Liver (tissue), 9 donors: ENCODE measurements around the gene CENPO. TPM values are rescaled to one million over a fixed set of nuclear protein-coding genes. Genes with fewer than 3 reads are reported as not detected.

Source experiments
- DNase-seq: peaks from one replicate; pipeline ENCODE4 v3.0.0-alpha.2; 2017; ENCODE audit warnings: low spot score
- H3K27ac ChIP-seq, 2 donors: one replicate each; pipeline ENCODE4 v1.7.0; 2013; ENCODE audit warnings: inconsistent platforms in 2 of 2, low read length in 2 of 2, control low read depth in 1 of 2, low read depth in 1 of 2, mild to moderate bottlenecking in 1 of 2
- H3K27me3 ChIP-seq, 4 donors: one replicate each; pipeline versions ENCODE4 v1.6.1 to v1.7.0; 2013; ENCODE audit warnings: low read length in 3 of 4, inconsistent platforms in 1 of 4, mild to moderate bottlenecking in 1 of 4, moderate library complexity in 1 of 4; ENCODE audit not compliant: control insufficient read depth in 4 of 4, insufficient read depth in 4 of 4
- H3K36me3 ChIP-seq, 4 donors: one replicate each; pipeline versions ENCODE4 v1.6.1 to v1.7.0; 2013; ENCODE audit warnings: low read length in 3 of 4, mild to moderate bottlenecking in 3 of 4, low read depth in 1 of 4, moderate library complexity in 1 of 4; ENCODE audit not compliant: control insufficient read depth in 4 of 4, insufficient read depth in 3 of 4
- H3K4me1 ChIP-seq, 4 donors: one replicate each; pipeline versions ENCODE4 v1.6.1 to v1.7.0; 2013; ENCODE audit warnings: low read length in 3 of 4, mild to moderate bottlenecking in 3 of 4, moderate library complexity in 1 of 4; ENCODE audit not compliant: control insufficient read depth in 4 of 4, insufficient read depth in 4 of 4
- H3K4me3 ChIP-seq, 3 donors: one replicate each; pipeline versions ENCODE4 v1.6.1 to v1.7.0; 2013; ENCODE audit warnings: low read length in 3 of 3, control low read depth in 1 of 3, low read depth in 1 of 3, mild to moderate bottlenecking in 1 of 3
- H3K9ac ChIP-seq, 2 donors: one replicate each; pipeline ENCODE4 v1.7.0; 2013; ENCODE audit warnings: low read length in 2 of 2, mild to moderate bottlenecking in 2 of 2, moderate library complexity in 2 of 2, control low read depth in 1 of 2, low read depth in 1 of 2
- H3K9me3 ChIP-seq, 4 donors: one replicate each; pipeline versions ENCODE4 v1.6.1 to v1.7.0; 2013; ENCODE audit warnings: low read length in 3 of 4; ENCODE audit not compliant: control insufficient read depth in 4 of 4
- FOXA1 ChIP-seq: IDR thresholded peaks from 2 replicates; pipeline ENCODE4 v1.6.1; 2016; ENCODE audit warnings: antibody characterized with exemption
- FOXA2 ChIP-seq: IDR thresholded peaks from 2 replicates; pipeline ENCODE4 v1.6.1; 2016; ENCODE audit warnings: antibody characterized with exemption
- HNF4A ChIP-seq, 2 donors: conservative IDR thresholded peaks; 2 replicates each; pipeline ENCODE4 v1.6.1; 2016; ENCODE audit warnings: antibody characterized with exemption in 2 of 2, mild to moderate bottlenecking in 2 of 2
- HNF4G ChIP-seq: IDR thresholded peaks from 2 replicates; pipeline ENCODE4 v1.6.1; 2016; ENCODE audit warnings: antibody characterized with exemption
- JUND ChIP-seq, 2 donors: IDR thresholded peaks; 2 replicates each; pipeline ENCODE4 v1.6.1; 2016; ENCODE audit warnings: antibody characterized with exemption in 2 of 2
- NR2F2 ChIP-seq: IDR thresholded peaks from 2 replicates; pipeline ENCODE4 v1.6.1; 2016; ENCODE audit warnings: antibody characterized with exemption
- RAD21 ChIP-seq, 2 donors: IDR thresholded peaks; 2 replicates each; pipeline ENCODE4 v1.6.1; 2016; ENCODE audit warnings: antibody characterized with exemption in 2 of 2, mild to moderate bottlenecking in 2 of 2
- RXRA ChIP-seq, 2 donors: IDR thresholded peaks; 2 replicates each; pipeline ENCODE4 v1.6.1; 2017 to 2018; ENCODE audit warnings: antibody characterized with exemption in 2 of 2, mild to moderate bottlenecking in 1 of 2
- SP1 ChIP-seq: IDR thresholded peaks from 2 replicates; pipeline ENCODE4 v1.6.1; 2018; ENCODE audit warnings: antibody characterized with exemption, mild to moderate bottlenecking
- TAF1 ChIP-seq: conservative IDR thresholded peaks from 2 replicates; pipeline ENCODE4 v1.6.1; 2016; ENCODE audit warnings: antibody characterized with exemption, mild to moderate bottlenecking
- YY1 ChIP-seq: IDR thresholded peaks from 2 replicates; pipeline ENCODE4 v1.6.1; 2016; ENCODE audit warnings: antibody characterized with exemption, mild to moderate bottlenecking
- WGBS: extraction: QIAGEN DNeasy Blood & Tissue Kit; methylation state at CpG from one replicate; pipeline ENCODE4 v1.1.7; 2013; 5-methylcytosine and 5-hydroxymethylcytosine counted together
- polyA plus RNA-seq, 2 donors: library from polyadenylated mRNA; stranded (reverse) in 1 of 2; unstranded in 1 of 2; fragments of 200-250 nt in 1 of 2; fragments of >200 nt in 1 of 2; fragmentation: Nextera tagmentation in 1 of 2; extraction: Ambion mirVana in 1 of 2; gene quantifications; one replicate each; pipeline versions ENCODE4 v1.2.1 to v1.2.3, GENCODE V29; 2013 to 2015
- total RNA-seq, 2 donors: library from RNA; depleted of rRNA; stranded (reverse); fragments of >200 nt; gene quantifications; one replicate each; pipeline ENCODE4 v1.2.3, GENCODE V29; 2014
- TF ChIP-seq, protein P1 (sequence below): IDR thresholded peaks from 2 replicates; pipeline ENCODE4 v1.6.1; 2016; ENCODE audit warnings: antibody characterized with exemption
- TF ChIP-seq, protein P2 (sequence below): fragments of 150-350 bp; IDR thresholded peaks from 2 replicates; pipeline ENCODE4 v1.5.1; 2017; ENCODE audit warnings: improper control_type of control experiment, low read depth, low read length; ENCODE audit not compliant: missing input control
- TF ChIP-seq, protein P3 (sequence below): IDR thresholded peaks from 2 replicates; pipeline ENCODE4 v1.6.1; 2016; ENCODE audit warnings: antibody characterized with exemption
- TF ChIP-seq, protein P4 (sequence below): IDR thresholded peaks from 2 replicates; pipeline ENCODE4 v1.6.1; 2016; ENCODE audit warnings: antibody characterized with exemption, mild to moderate bottlenecking
- donor health status: healthy.
- donor health status: healthy.
- donor health status: healthy.
- donor health status: healthy.
- donor health status: healthy.

The CENPO gene
- total and polyA plus RNA-seq, 4 donors = 2.2 to 17.8 (median 3.2) TPM

DNA sequence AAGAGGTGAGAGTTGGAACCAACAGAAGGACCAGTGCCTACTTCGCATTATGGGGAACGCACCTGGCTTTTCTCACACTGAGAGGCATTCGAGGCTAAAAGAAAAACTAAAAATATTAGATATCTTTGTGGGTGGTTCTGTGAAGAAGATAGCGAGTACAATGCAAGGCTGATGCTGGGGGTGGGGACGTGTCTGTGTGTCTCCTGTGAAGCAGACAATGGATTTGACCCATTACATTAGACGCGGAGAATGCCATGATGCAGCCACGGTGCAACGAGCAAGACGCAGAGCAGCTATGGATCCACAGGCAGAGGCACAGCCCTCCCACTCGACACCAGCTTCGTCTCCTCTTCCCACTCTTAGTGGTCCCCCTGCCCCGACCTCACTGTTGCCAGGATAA, 65.8 kb downstream of the CENPO start:
- no peak overlapping the region for H3K4me3 ChIP-seq
- no peak overlapping the region for H3K9ac ChIP-seq
- no peaks in the 10 kb centered on the region for H3K27me3 ChIP-seq
- 95% methylated on average over 13 of the region's 13 CpGs for WGBS
- no peak overlapping the region for H3K27ac ChIP-seq
- no peak for TF ChIP-seq RXRA (IDR thresholded peaks at IDR 0.05)
- TF ChIP-seq, protein P1, sequence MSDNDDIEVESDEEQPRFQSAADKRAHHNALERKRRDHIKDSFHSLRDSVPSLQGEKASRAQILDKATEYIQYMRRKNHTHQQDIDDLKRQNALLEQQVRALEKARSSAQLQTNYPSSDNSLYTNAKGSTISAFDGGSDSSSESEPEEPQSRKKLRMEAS = no peak
- no peak for TF ChIP-seq HNF4G
- TF ChIP-seq, protein P2, sequence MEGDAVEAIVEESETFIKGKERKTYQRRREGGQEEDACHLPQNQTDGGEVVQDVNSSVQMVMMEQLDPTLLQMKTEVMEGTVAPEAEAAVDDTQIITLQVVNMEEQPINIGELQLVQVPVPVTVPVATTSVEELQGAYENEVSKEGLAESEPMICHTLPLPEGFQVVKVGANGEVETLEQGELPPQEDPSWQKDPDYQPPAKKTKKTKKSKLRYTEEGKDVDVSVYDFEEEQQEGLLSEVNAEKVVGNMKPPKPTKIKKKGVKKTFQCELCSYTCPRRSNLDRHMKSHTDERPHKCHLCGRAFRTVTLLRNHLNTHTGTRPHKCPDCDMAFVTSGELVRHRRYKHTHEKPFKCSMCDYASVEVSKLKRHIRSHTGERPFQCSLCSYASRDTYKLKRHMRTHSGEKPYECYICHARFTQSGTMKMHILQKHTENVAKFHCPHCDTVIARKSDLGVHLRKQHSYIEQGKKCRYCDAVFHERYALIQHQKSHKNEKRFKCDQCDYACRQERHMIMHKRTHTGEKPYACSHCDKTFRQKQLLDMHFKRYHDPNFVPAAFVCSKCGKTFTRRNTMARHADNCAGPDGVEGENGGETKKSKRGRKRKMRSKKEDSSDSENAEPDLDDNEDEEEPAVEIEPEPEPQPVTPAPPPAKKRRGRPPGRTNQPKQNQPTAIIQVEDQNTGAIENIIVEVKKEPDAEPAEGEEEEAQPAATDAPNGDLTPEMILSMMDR = no peak
- TF ChIP-seq TAF1 = no peak
- no peak for TF ChIP-seq HNF4A (conservative IDR thresholded peaks at IDR 0.05)
- TF ChIP-seq, protein P3, sequence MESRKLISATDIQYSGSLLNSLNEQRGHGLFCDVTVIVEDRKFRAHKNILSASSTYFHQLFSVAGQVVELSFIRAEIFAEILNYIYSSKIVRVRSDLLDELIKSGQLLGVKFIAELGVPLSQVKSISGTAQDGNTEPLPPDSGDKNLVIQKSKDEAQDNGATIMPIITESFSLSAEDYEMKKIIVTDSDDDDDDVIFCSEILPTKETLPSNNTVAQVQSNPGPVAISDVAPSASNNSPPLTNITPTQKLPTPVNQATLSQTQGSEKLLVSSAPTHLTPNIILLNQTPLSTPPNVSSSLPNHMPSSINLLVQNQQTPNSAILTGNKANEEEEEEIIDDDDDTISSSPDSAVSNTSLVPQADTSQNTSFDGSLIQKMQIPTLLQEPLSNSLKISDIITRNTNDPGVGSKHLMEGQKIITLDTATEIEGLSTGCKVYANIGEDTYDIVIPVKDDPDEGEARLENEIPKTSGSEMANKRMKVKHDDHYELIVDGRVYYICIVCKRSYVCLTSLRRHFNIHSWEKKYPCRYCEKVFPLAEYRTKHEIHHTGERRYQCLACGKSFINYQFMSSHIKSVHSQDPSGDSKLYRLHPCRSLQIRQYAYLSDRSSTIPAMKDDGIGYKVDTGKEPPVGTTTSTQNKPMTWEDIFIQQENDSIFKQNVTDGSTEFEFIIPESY = no peak
- TF ChIP-seq NR2F2 = no peak
- no peak for TF ChIP-seq YY1
- no peak for DNase-seq
- no peaks in the 10 kb centered on the region for H3K4me1 ChIP-seq
- no peaks in the 10 kb centered on the region for H3K36me3 ChIP-seq
- no peaks in the 10 kb centered on the region for H3K9me3 ChIP-seq

DNA sequence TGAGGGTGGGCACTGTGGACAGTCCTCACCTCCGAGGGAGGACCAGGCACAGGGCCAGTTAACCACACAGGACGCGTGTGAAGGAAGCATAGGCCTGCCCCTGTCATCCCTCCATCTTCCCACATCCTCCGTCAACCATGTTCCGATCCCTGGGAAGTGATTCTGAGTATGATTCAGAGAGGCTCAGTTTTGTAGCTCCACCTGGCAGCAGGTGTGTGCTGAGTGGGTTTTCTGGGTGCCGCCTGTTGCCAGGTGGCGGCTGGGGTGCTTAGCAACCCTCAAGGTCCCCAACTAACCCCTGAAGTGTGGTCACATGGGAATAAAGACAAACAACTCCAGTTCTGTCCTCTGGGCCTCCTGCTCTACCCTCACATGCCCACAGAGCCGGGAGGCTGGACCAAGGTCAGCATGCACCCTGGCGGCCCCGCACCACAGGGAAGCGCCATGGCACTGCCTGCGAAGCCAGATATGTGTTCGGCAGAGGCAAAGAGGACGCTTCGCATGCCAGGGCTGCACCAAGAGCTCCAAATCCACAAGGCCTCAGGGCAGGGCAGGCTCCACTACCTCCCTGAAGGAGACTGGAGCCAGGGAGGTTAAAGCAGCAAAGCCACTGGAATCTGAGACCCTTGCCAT, 66.9 kb downstream of the CENPO start:
- Histone ChIP-seq H3K4me3 (no peak overlapping the region), H3K4me1 (no peaks in the 10 kb centered on the region), H3K9me3 (no peaks in the 10 kb centered on the region), H3K9ac (no peak overlapping the region), H3K27ac (no peak overlapping the region), H3K36me3 (no peaks in the 10 kb centered on the region), H3K27me3 (no peaks in the 10 kb centered on the region)
- no peak for DNase-seq
- 97% methylated on average over 15 of the region's 15 CpGs for WGBS
- TF ChIP-seq RAD21 (IDR thresholded peaks at IDR 0.05) (no peak), TAF1 (no peak), FOXA2 (no peak), YY1 (no peak), FOXA1 (no peak), SP1 (no peak), RXRA (IDR thresholded peaks at IDR 0.05) (no peak), HNF4A (conservative IDR thresholded peaks at IDR 0.05) (no peak), HNF4G (no peak), JUND (IDR thresholded peaks at IDR 0.05) (no peak)
- TF ChIP-seq, protein P1 = no peak
- TF ChIP-seq, protein P4, sequence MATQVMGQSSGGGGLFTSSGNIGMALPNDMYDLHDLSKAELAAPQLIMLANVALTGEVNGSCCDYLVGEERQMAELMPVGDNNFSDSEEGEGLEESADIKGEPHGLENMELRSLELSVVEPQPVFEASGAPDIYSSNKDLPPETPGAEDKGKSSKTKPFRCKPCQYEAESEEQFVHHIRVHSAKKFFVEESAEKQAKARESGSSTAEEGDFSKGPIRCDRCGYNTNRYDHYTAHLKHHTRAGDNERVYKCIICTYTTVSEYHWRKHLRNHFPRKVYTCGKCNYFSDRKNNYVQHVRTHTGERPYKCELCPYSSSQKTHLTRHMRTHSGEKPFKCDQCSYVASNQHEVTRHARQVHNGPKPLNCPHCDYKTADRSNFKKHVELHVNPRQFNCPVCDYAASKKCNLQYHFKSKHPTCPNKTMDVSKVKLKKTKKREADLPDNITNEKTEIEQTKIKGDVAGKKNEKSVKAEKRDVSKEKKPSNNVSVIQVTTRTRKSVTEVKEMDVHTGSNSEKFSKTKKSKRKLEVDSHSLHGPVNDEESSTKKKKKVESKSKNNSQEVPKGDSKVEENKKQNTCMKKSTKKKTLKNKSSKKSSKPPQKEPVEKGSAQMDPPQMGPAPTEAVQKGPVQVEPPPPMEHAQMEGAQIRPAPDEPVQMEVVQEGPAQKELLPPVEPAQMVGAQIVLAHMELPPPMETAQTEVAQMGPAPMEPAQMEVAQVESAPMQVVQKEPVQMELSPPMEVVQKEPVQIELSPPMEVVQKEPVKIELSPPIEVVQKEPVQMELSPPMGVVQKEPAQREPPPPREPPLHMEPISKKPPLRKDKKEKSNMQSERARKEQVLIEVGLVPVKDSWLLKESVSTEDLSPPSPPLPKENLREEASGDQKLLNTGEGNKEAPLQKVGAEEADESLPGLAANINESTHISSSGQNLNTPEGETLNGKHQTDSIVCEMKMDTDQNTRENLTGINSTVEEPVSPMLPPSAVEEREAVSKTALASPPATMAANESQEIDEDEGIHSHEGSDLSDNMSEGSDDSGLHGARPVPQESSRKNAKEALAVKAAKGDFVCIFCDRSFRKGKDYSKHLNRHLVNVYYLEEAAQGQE = no peak
